C4-2B (cell line): ENCODE data around the gene SAMM50.

ENCODE experiments used
- ZFX ChIP-seq: fragments of 450-650 bp; IDR thresholded peaks from 2 replicates; pipeline ENCODE4 v1.6.1; 2017
- TF ChIP-seq, protein P1 (sequence below): fragments of 450-650 bp; conservative IDR thresholded peaks from 2 replicates; pipeline ENCODE4 v1.5.1; 2017; ENCODE audit warnings: mild to moderate bottlenecking

DNA sequence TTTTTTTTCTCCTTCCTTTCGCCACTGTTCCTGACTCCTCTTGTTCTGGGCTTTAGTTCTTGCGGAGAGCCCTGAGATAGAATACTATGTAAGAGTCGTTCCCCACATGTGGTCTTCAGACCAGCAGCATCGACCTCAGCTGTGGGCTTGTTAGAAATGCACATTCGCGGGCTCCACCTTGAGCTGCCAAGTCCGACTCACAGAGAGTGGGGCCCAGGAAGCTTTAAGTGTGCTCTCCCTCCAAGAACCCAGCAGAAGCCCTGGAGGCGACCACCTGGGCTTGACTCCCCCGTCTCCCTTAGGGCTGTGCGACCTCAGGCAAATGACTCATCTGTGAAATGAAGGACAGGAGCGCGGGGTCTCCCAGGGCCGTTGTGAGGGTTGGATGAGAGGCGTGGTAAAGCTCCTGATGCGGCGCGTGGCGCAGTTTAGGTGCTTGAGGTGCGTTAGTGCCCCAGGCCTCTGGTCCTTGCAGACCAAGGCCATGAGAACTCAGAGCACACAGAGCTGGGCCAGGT is 18.8 kb downstream of the SAMM50 start:
- TF ChIP-seq, protein P1, sequence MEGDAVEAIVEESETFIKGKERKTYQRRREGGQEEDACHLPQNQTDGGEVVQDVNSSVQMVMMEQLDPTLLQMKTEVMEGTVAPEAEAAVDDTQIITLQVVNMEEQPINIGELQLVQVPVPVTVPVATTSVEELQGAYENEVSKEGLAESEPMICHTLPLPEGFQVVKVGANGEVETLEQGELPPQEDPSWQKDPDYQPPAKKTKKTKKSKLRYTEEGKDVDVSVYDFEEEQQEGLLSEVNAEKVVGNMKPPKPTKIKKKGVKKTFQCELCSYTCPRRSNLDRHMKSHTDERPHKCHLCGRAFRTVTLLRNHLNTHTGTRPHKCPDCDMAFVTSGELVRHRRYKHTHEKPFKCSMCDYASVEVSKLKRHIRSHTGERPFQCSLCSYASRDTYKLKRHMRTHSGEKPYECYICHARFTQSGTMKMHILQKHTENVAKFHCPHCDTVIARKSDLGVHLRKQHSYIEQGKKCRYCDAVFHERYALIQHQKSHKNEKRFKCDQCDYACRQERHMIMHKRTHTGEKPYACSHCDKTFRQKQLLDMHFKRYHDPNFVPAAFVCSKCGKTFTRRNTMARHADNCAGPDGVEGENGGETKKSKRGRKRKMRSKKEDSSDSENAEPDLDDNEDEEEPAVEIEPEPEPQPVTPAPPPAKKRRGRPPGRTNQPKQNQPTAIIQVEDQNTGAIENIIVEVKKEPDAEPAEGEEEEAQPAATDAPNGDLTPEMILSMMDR: no peak
- TF ChIP-seq ZFX: no peak
